OCI-LY1 (cell line): ENCODE measurements around the gene TRIM26.
"Not testable (repeated sequence)": the region's sequence is repeated elsewhere in the genome, so short reads cannot be mapped to it uniquely, and the experiment has no call there.

ENCODE experiments used
- H2AFZ ChIP-seq: fragments of 200-600 bp; sonication (generic), shearing (Covaris generic); 2 replicates; pipeline ENCODE4 v1.6.0; 2014; ENCODE audit warnings: antibody characterized with exemption, mild to moderate bottlenecking, low read length
- H3F3A ChIP-seq: fragments of 200-600 bp; sonication (generic), shearing (Covaris generic); 2 replicates; pipeline ENCODE4 v1.6.0; 2014; ENCODE audit warnings: mild to moderate bottlenecking, antibody characterized with exemption, low read length, moderate library complexity; ENCODE audit not compliant: insufficient read depth
- H3K27ac ChIP-seq: fragments of 200-600 bp; sonication (generic); 2 replicates; pipeline ENCODE4 v1.5.1; 2014; ENCODE audit warnings: low read length, mixed run types, mild to moderate bottlenecking, low read depth; ENCODE audit not compliant: poor library complexity, severe bottlenecking
- H3K27me3 ChIP-seq: fragments of 200-600 bp; sonication (generic); 2 replicates; pipeline ENCODE4 v1.6.0; 2014; ENCODE audit warnings: antibody characterized with exemption, mild to moderate bottlenecking, low read length, moderate library complexity; ENCODE audit not compliant: insufficient read depth
- H3K36me3 ChIP-seq: fragments of 200-600 bp; sonication (generic); 2 replicates; pipeline ENCODE4 v1.6.1; 2014; ENCODE audit warnings: mild to moderate bottlenecking, antibody characterized with exemption, low read length, moderate library complexity, mixed read lengths; ENCODE audit not compliant: insufficient read depth
- H3K4me1 ChIP-seq: fragments of 200-600 bp; sonication (generic); 2 replicates; pipeline ENCODE4 v1.5.1; 2014; ENCODE audit warnings: mild to moderate bottlenecking, low read length, moderate library complexity; ENCODE audit not compliant: insufficient read depth, severe bottlenecking
- H3K4me2 ChIP-seq: fragments of 200-600 bp; sonication (generic), shearing (Covaris generic); 2 replicates; pipeline ENCODE4 v1.6.1; 2014; ENCODE audit warnings: low read length
- H3K4me3 ChIP-seq: fragments of 200-600 bp; sonication (generic); 2 replicates; pipeline ENCODE4 v1.5.1; 2014; ENCODE audit warnings: low read length, low read depth, mild to moderate bottlenecking, mixed read lengths; ENCODE audit not compliant: poor library complexity, severe bottlenecking
- H3K79me2 ChIP-seq: fragments of 200-600 bp; shearing (Covaris generic); 2 replicates; pipeline ENCODE4 v1.6.1; 2016; ENCODE audit warnings: mixed run types, low read length, mixed read lengths; ENCODE audit not compliant: insufficient read depth
- H3K9ac ChIP-seq: fragments of 200-600 bp; sonication (generic), shearing (Covaris generic); 2 replicates; pipeline ENCODE4 v1.6.1; 2014; ENCODE audit warnings: mild to moderate bottlenecking, low read length, mixed read lengths
- H3K9me2 ChIP-seq: fragments of 200-600 bp; sonication (generic), shearing (Covaris generic); 2 replicates; pipeline ENCODE4 v1.6.1; 2014; ENCODE audit warnings: low read depth, mild to moderate bottlenecking, low read length, mixed read lengths
- H3K9me3 ChIP-seq: fragments of 200-600 bp; shearing (Covaris generic); 2 replicates; pipeline ENCODE4 v1.6.1; 2014; ENCODE audit warnings: low read length, mixed read lengths
- H4K20me1 ChIP-seq: fragments of 200-600 bp; sonication (generic), shearing (Covaris generic); 2 replicates; pipeline ENCODE4 v1.6.0; 2016; ENCODE audit warnings: mild to moderate bottlenecking, low read length; ENCODE audit not compliant: insufficient read depth
- EZH2 ChIP-seq: fragments of 200-600 bp; sonication (generic), shearing (Covaris generic); IDR thresholded peaks from 2 replicates; pipeline ENCODE4 v1.8.0; 2017; ENCODE audit warnings: borderline replicate concordance, mixed run types, mild to moderate bottlenecking, antibody characterized with exemption, low read length, moderate library complexity, mixed read lengths
- TF ChIP-seq, protein P1 (sequence below): fragments of 200-600 bp; sonication (generic), shearing (Covaris generic); IDR thresholded peaks from 2 replicates; pipeline ENCODE4 v1.5.1; 2017; ENCODE audit warnings: mild to moderate bottlenecking, antibody characterized with exemption, low read length, moderate library complexity, mixed read lengths

The TRIM26 gene

DNA sequence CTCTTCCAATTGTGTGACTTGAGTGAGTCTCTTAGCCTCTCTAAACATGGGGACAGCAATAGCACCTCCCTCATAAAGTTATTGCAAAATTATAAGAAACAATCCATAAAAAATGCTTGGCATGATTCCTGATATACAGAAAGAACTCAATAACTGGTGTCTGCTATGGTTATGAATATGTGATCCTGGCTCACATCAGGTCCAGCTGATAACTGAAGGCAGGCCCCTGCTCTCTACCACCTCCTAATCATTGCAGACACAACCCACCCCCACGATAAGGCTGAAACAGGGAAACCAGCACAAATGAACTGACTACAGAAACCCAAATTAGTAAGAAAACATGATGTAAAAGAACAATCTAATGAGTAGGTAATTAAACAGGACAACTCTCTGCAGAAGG, 44.5 kb downstream of the TRIM26 start:
- Histone ChIP-seq H3K9me2 (no peaks in the 10 kb centered on the region), H3K27ac (no peak overlapping the region), H2AFZ (no peak overlapping the region), H3K27me3 (no peaks in the 10 kb centered on the region; the same call in 1 of the 2 replicates), H3K4me2 (no peak overlapping the region), H3K4me1 (no peaks in the 10 kb centered on the region), H4K20me1 (no peaks in the 10 kb centered on the region), H3K79me2 (no peaks in the 10 kb centered on the region), H3F3A (no peaks in the 10 kb centered on the region), H3K9me3 (no peaks in the 10 kb centered on the region), H3K9ac (no peak overlapping the region), H3K36me3 (no peaks in the 10 kb centered on the region), H3K4me3 (no peak overlapping the region)
- TF ChIP-seq, protein P1, sequence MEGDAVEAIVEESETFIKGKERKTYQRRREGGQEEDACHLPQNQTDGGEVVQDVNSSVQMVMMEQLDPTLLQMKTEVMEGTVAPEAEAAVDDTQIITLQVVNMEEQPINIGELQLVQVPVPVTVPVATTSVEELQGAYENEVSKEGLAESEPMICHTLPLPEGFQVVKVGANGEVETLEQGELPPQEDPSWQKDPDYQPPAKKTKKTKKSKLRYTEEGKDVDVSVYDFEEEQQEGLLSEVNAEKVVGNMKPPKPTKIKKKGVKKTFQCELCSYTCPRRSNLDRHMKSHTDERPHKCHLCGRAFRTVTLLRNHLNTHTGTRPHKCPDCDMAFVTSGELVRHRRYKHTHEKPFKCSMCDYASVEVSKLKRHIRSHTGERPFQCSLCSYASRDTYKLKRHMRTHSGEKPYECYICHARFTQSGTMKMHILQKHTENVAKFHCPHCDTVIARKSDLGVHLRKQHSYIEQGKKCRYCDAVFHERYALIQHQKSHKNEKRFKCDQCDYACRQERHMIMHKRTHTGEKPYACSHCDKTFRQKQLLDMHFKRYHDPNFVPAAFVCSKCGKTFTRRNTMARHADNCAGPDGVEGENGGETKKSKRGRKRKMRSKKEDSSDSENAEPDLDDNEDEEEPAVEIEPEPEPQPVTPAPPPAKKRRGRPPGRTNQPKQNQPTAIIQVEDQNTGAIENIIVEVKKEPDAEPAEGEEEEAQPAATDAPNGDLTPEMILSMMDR = no peak
- no peak for TF ChIP-seq EZH2

DNA sequence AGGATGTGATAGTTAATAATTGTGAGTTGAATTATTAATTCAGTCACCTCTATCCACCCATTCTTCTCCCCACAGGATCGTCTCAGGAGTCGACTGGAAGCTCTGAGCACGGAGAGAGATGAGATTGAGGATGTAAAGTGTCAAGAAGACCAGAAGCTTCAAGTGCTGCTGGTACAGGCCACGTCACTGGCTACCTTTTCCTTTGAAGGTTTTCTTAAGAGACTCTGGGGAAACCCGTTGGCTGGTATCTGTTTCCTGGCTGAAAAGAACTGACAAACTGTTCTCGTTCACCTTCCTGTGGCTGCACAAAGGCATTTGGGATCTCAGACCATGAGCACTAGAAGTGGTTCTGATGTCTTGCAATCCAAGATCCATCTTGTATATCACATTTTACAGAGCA, 46.1 kb downstream of the TRIM26 start:
- Histone ChIP-seq H3K27ac (no peak overlapping the region), H3K79me2 (no peaks in the 10 kb centered on the region), H3K4me1 (no peaks in the 10 kb centered on the region), H3F3A (no peaks in the 10 kb centered on the region), H3K4me2 (no peak overlapping the region), H3K36me3 (no peaks in the 10 kb centered on the region), H3K9me3 (no peaks in the 10 kb centered on the region), H4K20me1 (no peaks in the 10 kb centered on the region), H3K9ac (no peak overlapping the region), H3K9me2 (no peaks in the 10 kb centered on the region), H2AFZ (no peak overlapping the region), H3K4me3 (no peak overlapping the region), H3K27me3 (no peaks in the 10 kb centered on the region; the same call in 1 of the 2 replicates)
- no peak for TF ChIP-seq EZH2
- TF ChIP-seq, protein P1 = no peak

DNA sequence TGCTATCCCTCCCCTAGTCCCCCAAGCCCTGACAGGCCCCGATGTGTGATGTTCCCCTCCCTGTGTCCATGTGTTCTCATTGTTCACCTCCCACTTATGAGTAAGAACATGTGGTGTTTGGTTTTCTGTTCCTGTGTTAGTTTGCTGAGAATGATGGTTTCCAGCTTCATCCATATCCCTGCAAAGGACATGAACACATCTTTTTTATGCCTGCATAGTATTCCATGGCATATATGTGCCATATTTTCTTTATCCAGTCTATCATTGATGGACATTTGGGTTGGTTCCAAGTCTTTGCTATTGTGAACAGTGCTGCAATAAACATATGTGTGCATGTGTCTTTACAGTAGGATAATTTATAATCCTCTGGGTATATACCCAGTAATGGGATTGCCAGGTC, 48.0 kb downstream of the TRIM26 start:
- H3K4me2 ChIP-seq, H4K20me1 ChIP-seq, H3K79me2 ChIP-seq, H3K9ac ChIP-seq, H3K9me2 ChIP-seq, H3K36me3 ChIP-seq, H3K27ac ChIP-seq, H3K27me3 ChIP-seq, H3K9me3 ChIP-seq, H3K4me1 ChIP-seq, H3K4me3 ChIP-seq, H3F3A ChIP-seq, H2AFZ ChIP-seq: not testable (repeated sequence)

DNA sequence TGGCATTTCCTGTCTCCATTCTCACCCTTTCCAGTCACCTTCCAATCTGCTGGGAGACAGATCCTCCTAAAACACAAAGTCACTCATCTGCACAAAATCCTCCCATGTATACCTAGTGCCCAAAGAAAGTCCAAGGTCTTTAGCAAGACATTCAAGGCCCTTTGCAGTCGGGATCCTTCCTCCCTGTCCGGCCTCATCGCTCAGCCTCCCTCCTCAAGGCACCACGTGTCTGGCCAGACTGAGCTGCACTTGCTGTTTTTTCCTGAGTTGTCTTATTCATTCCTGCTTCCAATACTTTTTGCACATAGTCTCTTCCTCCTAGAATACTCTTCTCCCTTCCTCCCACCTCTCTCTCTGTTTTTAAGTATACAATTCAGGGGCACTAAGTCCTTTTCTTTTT, 48.5 kb downstream of the TRIM26 start:
- no peaks in the 10 kb centered on the region for H3K79me2 ChIP-seq
- no peaks in the 10 kb centered on the region for H4K20me1 ChIP-seq
- no peaks in the 10 kb centered on the region for H3K9me2 ChIP-seq
- H3K4me2 ChIP-seq = no peak overlapping the region
- no peak overlapping the region for H3K27ac ChIP-seq
- H3K9ac ChIP-seq = no peak overlapping the region
- no peaks in the 10 kb centered on the region for H3K4me1 ChIP-seq
- no peaks in the 10 kb centered on the region for H3K9me3 ChIP-seq
- no peak overlapping the region for H2AFZ ChIP-seq
- H3K4me3 ChIP-seq = no peak overlapping the region
- H3F3A ChIP-seq = no peaks in the 10 kb centered on the region
- H3K36me3 ChIP-seq = no peaks in the 10 kb centered on the region
- H3K27me3 ChIP-seq = no peaks in the 10 kb centered on the region; the same call in 1 of the 2 replicates
- TF ChIP-seq, protein P1 = no peak
